Large intestine (tissue), 3 donors: ENCODE data around the gene TMEM30A. TPM values are rescaled to one million over a fixed set of nuclear protein-coding genes. Genes with fewer than 3 reads are reported as not detected.
A peak's percentile ranks its signal among the peaks of the same experiment; 100 is the strongest.

Experiments
- DNase-seq, 2 donors: peaks; one replicate each; pipeline versions ENCODE4 v3.0.0 to v3.0.0-alpha.2; 2013
- H3K27ac ChIP-seq: one replicate; pipeline ENCODE4 v1.5.1; 2013; ENCODE audit warnings: low read length
- H3K27me3 ChIP-seq: 2 replicates; pipeline ENCODE4 v1.6.1; 2013; ENCODE audit warnings: low read length; ENCODE audit not compliant: control insufficient read depth, insufficient read depth
- H3K36me3 ChIP-seq: 2 replicates; pipeline ENCODE4 v1.6.1; 2013; ENCODE audit warnings: low read length; ENCODE audit not compliant: control insufficient read depth, insufficient read depth
- H3K4me1 ChIP-seq: one replicate; pipeline ENCODE4 v1.6.1; 2013; ENCODE audit warnings: low read length; ENCODE audit not compliant: control insufficient read depth, insufficient read depth
- H3K4me3 ChIP-seq: one replicate; pipeline ENCODE4 v1.5.1; 2013; ENCODE audit warnings: low read length
- H3K9me3 ChIP-seq: one replicate; pipeline ENCODE4 v1.6.1; 2013; ENCODE audit warnings: mild to moderate bottlenecking, low read depth, low read length, moderate library complexity; ENCODE audit not compliant: control insufficient read depth
- WGBS: methylation state at CpG from one replicate; pipeline ENCODE4 v1.1.5; 2013; ENCODE audit warnings: low lambda C conversion rate; ENCODE audit not compliant: insufficient coverage; 5-methylcytosine and 5-hydroxymethylcytosine counted together
- polyA plus RNA-seq: library from polyadenylated mRNA; unstranded; fragments of 120-200 nt; gene quantifications from one replicate; pipeline ENCODE4 v1.2.1, GENCODE V29; 2013

The TMEM30A gene
- polyA plus RNA-seq, 1 donor: 75.2 TPM

- Histone ChIP-seq H3K9me3 (no peaks in the 10 kb centered on the region), H3K27ac (no peak overlapping the region), H3K4me3 (no peak overlapping the region), H3K4me1 (no peaks in the 10 kb centered on the region), H3K27me3 (no peaks in the 10 kb centered on the region), H3K36me3 (no peaks in the 10 kb centered on the region)
- DNase-seq: no peak
Observed at GRCh38 chr6:75315978-75316377, 31.4 kb upstream of the TMEM30A start.

DNA sequence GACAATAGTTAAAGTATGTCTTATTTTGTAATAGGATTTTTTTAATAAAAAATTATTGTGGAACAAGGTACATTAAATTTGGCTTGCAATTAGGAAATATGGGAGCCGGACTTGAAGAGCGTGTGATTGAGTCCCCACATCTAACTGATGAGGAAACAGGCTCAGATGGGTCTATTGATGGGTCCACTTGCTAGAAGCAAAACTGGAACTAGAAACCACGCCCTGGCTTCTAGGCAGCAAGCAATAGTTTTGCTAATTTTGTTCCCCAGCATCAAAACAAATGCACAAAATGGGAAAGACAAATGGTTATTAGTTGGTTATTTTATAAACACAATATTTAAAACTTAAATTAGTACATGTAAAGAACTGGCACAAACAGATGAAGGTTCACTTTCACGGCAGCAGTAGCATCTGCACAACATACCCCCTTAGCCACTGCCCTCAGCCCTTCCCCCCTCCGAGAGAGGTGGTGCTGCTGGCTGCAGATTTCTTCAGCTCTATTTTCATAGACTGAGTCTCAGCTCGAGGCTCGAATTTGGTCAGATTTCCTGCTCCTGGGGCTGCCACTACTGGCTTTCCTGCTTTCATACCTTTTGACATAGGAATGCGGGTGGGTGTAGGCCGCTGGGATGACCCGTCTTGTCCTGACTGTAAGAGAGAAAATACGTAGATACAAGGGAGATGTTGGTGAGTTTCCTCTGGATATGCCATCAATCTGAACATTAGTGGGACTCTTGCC is 23.8 kb upstream of the TMEM30A start:
- no peaks in the 10 kb centered on the region for H3K4me1 ChIP-seq
- no peak for DNase-seq
- H3K27ac ChIP-seq: no peak overlapping the region
- H3K36me3 ChIP-seq: no peaks in the 10 kb centered on the region
- no CpG with 5 or more reads among the region's 11 CpGs for WGBS
- no peaks in the 10 kb centered on the region for H3K9me3 ChIP-seq
- H3K27me3 ChIP-seq: no peaks in the 10 kb centered on the region
- no peak overlapping the region for H3K4me3 ChIP-seq

DNA sequence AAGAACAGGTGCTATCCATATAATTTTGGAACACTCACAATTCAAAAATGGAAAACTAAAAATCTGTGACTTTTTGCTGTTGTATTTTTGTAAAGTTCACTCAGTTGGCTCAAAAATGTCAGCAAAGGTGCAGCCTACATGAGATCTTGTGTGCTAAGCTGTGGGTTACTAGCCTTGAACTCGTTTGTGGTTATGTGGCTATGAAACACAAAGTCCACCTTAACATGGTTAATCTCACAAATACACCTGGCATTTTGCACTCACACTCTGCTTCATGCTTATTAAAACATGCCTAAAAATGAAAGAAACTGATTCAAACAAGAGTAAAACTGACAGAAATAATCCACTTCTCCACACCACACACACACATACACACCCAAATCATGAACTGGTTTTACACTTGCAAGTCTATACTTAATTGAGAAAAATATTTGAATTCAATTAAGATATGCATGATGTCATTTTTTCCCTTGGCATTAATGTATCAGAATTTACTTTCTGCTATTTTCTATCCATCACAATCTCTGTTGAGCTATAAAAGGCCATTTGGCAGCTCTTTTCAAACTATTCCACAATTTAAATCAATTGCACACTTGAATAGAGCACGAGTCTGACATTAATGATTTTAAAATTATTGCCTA is 22.9 kb upstream of the TMEM30A start:
- H3K4me3 ChIP-seq: no peak overlapping the region
- no peaks in the 10 kb centered on the region for H3K9me3 ChIP-seq
- H3K27me3 ChIP-seq: no peaks in the 10 kb centered on the region
- H3K36me3 ChIP-seq: no peaks in the 10 kb centered on the region
- DNase-seq: no peak
- no peak overlapping the region for H3K27ac ChIP-seq
- no peaks in the 10 kb centered on the region for H3K4me1 ChIP-seq
- WGBS: no CpG with 5 or more reads among the region's 2 CpGs

DNA sequence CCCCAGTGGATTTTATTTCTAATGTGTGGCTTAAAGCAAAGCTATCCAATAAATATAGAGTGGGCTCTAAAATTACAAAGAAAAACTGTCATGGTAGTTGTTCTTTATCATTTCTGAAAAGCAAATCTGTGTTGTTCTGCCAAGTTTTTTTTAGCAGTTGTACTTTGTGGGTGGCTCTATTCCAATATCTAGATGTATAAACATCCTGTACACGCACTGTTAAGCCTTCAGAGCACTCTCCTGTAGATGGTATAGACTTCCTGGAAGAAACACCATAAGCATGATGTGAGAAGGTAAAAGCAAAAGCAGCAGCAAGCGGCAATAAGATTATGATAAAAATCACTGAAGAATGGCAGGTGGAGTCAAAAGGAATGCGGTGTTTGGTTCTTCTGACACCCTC is 21.5 kb upstream of the TMEM30A start:
- Histone ChIP-seq H3K27me3 (no peaks in the 10 kb centered on the region), H3K27ac (no peak overlapping the region), H3K36me3 (no peaks in the 10 kb centered on the region), H3K9me3 (no peaks in the 10 kb centered on the region), H3K4me1 (no peaks in the 10 kb centered on the region), H3K4me3 (no peak overlapping the region)
- DNase-seq: no peak
- 80% methylated on average over 1 of the region's 3 CpGs for WGBS

- Histone ChIP-seq H3K36me3 (no peaks in the 10 kb centered on the region), H3K4me3 (no peak overlapping the region), H3K9me3 (no peaks in the 10 kb centered on the region), H3K27me3 (no peaks in the 10 kb centered on the region), H3K4me1 (no peaks in the 10 kb centered on the region), H3K27ac (no peak overlapping the region)
- no peak for DNase-seq
- WGBS: no CpG with 5 or more reads among the region's 5 CpGs
Observed at GRCh38 chr6:75305573-75305972, 21.0 kb upstream of the TMEM30A start.

DNA sequence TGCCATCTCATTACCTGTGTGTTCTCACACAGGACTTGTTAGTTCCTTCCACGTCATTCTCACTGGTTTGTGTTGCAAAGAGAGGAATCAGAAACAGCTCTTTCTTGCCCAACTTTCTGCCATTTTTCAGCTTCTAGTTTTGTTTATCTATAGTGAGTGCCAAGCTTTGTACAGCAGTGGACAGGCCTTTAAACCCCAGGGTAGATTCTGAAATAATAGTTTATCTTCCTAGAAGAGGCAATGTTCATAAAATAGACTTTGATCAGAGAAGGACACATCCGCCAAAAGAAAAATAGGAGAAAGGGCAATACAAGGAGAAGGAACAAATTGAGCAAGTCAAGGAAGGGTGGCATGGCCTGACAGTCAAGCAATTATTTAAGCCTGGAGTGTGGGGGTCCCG is 17.7 kb upstream of the TMEM30A start:
- DNase-seq: no peak
- Histone ChIP-seq H3K4me1 (no peaks in the 10 kb centered on the region), H3K27ac (no peak overlapping the region), H3K4me3 (no peak overlapping the region), H3K36me3 (no peaks in the 10 kb centered on the region), H3K27me3 (no peaks in the 10 kb centered on the region), H3K9me3 (no peaks in the 10 kb centered on the region)
- WGBS: 86% methylated on average over 2 of the region's 3 CpGs

GRCh38 chr6:75301537-75301936 is 16.9 kb upstream of the TMEM30A start:
- Histone ChIP-seq H3K4me1 (no peaks in the 10 kb centered on the region), H3K4me3 (no peak overlapping the region), H3K9me3 (no peaks in the 10 kb centered on the region), H3K27ac (no peak overlapping the region), H3K27me3 (no peaks in the 10 kb centered on the region), H3K36me3 (no peaks in the 10 kb centered on the region)
- DNase-seq: no peak

DNA sequence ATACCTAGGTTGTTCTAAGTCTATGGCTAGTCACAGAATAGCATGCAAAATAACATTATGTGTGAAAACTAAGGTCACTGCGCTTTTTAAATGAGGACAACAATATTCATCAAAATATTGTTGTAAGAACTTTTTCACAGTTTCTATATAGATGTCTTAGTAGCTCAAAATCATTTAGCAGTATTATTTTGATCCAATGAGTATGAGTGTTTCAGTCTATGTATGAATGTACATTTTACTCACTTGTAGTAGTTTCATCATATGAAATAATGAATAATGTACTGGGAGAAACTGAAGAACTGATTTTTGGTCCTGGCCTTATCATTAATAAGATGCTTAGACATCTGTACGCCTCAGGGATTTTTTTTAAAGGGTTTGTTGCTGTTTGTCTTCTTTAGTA is 16.5 kb upstream of the TMEM30A start:
- WGBS: 71% methylated on average over 1 of the region's 2 CpGs
- H3K4me1 ChIP-seq: no peaks in the 10 kb centered on the region

DNA sequence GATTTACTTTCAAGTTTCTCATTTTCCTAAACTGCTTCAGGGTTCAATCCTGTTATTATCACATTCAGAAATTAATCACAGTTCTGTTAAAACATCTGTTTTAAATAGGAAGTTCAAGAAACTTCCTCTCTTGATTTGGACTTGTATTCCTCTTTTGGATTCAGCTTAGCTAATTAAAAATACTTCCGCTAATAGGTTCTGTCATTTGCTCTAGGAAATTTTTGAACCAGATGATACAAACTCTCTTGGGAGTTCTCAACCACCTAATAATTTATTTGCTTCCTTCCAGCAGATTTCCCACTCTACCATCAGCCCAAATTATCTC is 15.9 kb upstream of the TMEM30A start:
- no CpG with 5 or more reads among the region's 1 CpG for WGBS
- H3K4me3 ChIP-seq: no peak overlapping the region
- H3K27ac ChIP-seq: no peak overlapping the region
- H3K9me3 ChIP-seq: no peaks in the 10 kb centered on the region
- no peaks in the 10 kb centered on the region for H3K4me1 ChIP-seq
- H3K27me3 ChIP-seq: no peaks in the 10 kb centered on the region
- no peaks in the 10 kb centered on the region for H3K36me3 ChIP-seq
- no peak for DNase-seq

More for the DNA sequence above, 16.5 kb upstream of the TMEM30A start:
- no peaks in the 10 kb centered on the region for H3K9me3 ChIP-seq
- no peak overlapping the region for H3K27ac ChIP-seq
- DNase-seq: no peak
- H3K4me3 ChIP-seq: no peak overlapping the region
- H3K27me3 ChIP-seq: no peaks in the 10 kb centered on the region
- no peaks in the 10 kb centered on the region for H3K36me3 ChIP-seq

DNA sequence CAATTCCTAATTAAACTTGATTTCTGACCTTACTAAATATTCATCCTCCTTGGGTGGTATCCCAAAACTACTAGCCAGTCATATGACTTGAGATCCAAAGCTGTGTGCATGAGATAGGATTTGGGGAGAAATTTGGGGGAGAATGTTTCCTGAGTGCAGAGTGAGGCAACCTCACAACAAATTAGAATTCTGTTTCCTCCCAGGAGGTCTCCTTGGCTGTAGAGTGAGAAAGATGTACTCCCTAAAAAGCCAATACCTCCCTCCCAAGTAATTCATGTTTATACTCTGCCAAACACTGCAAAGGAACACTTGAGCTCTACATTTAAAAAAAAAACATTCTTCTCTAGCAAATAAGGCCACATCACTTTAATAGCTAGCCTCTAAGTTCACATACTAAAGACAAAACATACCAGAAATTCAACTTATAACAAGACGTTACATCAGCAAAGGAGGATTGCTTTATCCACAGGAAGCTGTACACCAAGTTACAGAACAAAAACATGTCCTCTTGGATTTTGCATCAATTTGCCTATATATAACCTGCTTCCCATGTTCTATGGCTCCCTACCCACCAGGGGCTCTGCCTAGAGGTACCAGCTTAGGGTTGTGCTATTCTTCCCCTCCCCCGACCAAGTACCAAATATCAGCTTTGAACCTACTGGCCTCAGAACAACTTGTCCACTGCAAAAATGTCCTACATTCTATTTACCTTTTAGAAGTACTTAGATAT is 15.4 kb upstream of the TMEM30A start:
- no peaks in the 10 kb centered on the region for H3K36me3 ChIP-seq
- WGBS: no CpG with 5 or more reads among the region's 2 CpGs
- DNase-seq: peak in 1 of 2 donors; percentile 5
- H3K27me3 ChIP-seq: no peaks in the 10 kb centered on the region
- H3K4me1 ChIP-seq: no peaks in the 10 kb centered on the region
- H3K4me3 ChIP-seq: no peak overlapping the region
- no peaks in the 10 kb centered on the region for H3K9me3 ChIP-seq
- H3K27ac ChIP-seq: no peak overlapping the region
